K562 (cell line): ENCODE measurements around the gene GRK3. TPM values are rescaled to one million over a fixed set of nuclear protein-coding genes. Genes with fewer than 3 reads are reported as not detected.

Experiments used
- ATAC-seq: fragments of 200-7000 bp; cut with Tn5 transposase; 3 replicates; pipeline ENCODE4 v1.9.1; 2020; ENCODE audit warnings: moderate library complexity
- BruUV-seq: library from RNA; stranded (reverse); fragments of 400-500 nt; replicated peaks from 2 replicates; lab custom pipeline; 2021; lab: Mats Ljungman, UMichigan
- CTCF ChIA-PET: fragments of 300-600 bp; formaldehyde crosslinking; extraction: SDS; loops from one replicate; lab custom pipeline; 2021; ENCODE audit warnings: low intra/inter-chr PET ratio; lab: Yijun Ruan, JAX
- POLR2A ChIA-PET: fragments of 300-600, 350-650 bp; sonication (Branson Sonifier 250); formaldehyde crosslinking; extraction: SDS; loops from one replicate; lab custom pipeline; 2021; ENCODE audit warnings: antibody characterized with exemption, inconsistent platforms; lab: Yijun Ruan, JAX
- DNase-seq, 4 experiments: peaks; one replicate each; pipeline versions ENCODE4 v3.0.0 to v3.0.0-alpha.2; 2011 to 2018; ENCODE audit warnings: low spot score in 3 of 4, mixed read lengths in 3 of 4; ENCODE audit errors: extremely low read depth in 1 of 4
- FAIRE-seq: peaks from 2 replicates; lab custom pipeline; 2011; peaks lifted over from hg19 to GRCh38; lab: Jason Lieb, UNC
- H2AFZ ChIP-seq: 2 replicates; pipeline ENCODE4 v1.6.0; 2011; ENCODE audit warnings: low read depth, low read length, control low read depth, inconsistent platforms
- H3K27ac ChIP-seq: fragments of 200-600 bp; 3 replicates; pipeline ENCODE4 v1.8.0; 2011; ENCODE audit warnings: low read depth, mild to moderate bottlenecking, control low read depth, inconsistent platforms, low read length, moderate library complexity, mixed read lengths; ENCODE audit errors: extremely low read depth
- H3K27me3 ChIP-seq, 2 experiments: fragments of 300-600 bp in 1 of 2; 2 replicates in 1 of 2; 3 replicates in 1 of 2; pipeline versions ENCODE4 v1.6.0 to v1.8.0; 2011; ENCODE audit warnings: inconsistent platforms in 2 of 2, low read length in 2 of 2, mild to moderate bottlenecking in 1 of 2, mixed read lengths in 1 of 2, moderate library complexity in 1 of 2; ENCODE audit not compliant: control insufficient read depth in 2 of 2, insufficient read depth in 2 of 2
- H3K36me3 ChIP-seq: fragments of 300-600 bp; 3 replicates; pipeline ENCODE4 v1.8.0; 2011; ENCODE audit warnings: mild to moderate bottlenecking, low read length, inconsistent platforms; ENCODE audit not compliant: control insufficient read depth, insufficient read depth
- H3K4me1 ChIP-seq, 2 experiments: fragments of 200-600 bp in 1 of 2; replicated peaks in 1 of 2; 2 replicates in 1 of 2; 3 replicates in 1 of 2; pipeline versions ENCODE4 v1.5.1 to v1.8.0; 2011; ENCODE audit warnings: inconsistent platforms in 2 of 2, low read length in 2 of 2, mild to moderate bottlenecking in 1 of 2, mixed read lengths in 1 of 2, moderate library complexity in 1 of 2; ENCODE audit not compliant: control insufficient read depth in 2 of 2, insufficient read depth in 2 of 2
- H3K4me2 ChIP-seq: 2 replicates; pipeline ENCODE4 v1.6.1; 2011; ENCODE audit warnings: low read length, control low read depth, inconsistent platforms, mixed read lengths; ENCODE audit not compliant: insufficient read depth
- H3K4me3 ChIP-seq: fragments of 200-600 bp; sonication (generic), shearing (Covaris generic); 2 replicates; pipeline ENCODE4 v1.5.1; 2016; ENCODE audit warnings: control low read depth, inconsistent platforms
- H3K79me2 ChIP-seq: fragments of 200-600 bp; 3 replicates; pipeline ENCODE4 v1.8.0; 2011; ENCODE audit warnings: low read length, inconsistent platforms; ENCODE audit not compliant: control insufficient read depth, insufficient read depth
- H3K9ac ChIP-seq, 2 experiments: 2 replicates each; pipeline versions ENCODE4 v1.6.0 to v1.6.1; 2011; ENCODE audit warnings: low read depth in 2 of 2, low read length in 2 of 2, control low read depth in 1 of 2, inconsistent platforms in 1 of 2, mild to moderate bottlenecking in 1 of 2, mixed read lengths in 1 of 2; ENCODE audit not compliant: insufficient read depth in 1 of 2
- H3K9me1 ChIP-seq: one replicate; pipeline ENCODE4 v1.6.0; 2011; ENCODE audit warnings: inconsistent platforms, mild to moderate bottlenecking, low read length, moderate library complexity; ENCODE audit not compliant: control insufficient read depth, insufficient read depth
- H3K9me3 ChIP-seq: replicated peaks from 2 replicates; pipeline ENCODE4 v1.5.1; 2011; ENCODE audit warnings: low read depth, low read length, inconsistent platforms; ENCODE audit not compliant: control insufficient read depth, insufficient read depth
- H4K20me1 ChIP-seq: replicated peaks from 2 replicates; pipeline ENCODE4 v1.6.1; 2011; ENCODE audit warnings: low read length, inconsistent platforms, mixed read lengths; ENCODE audit not compliant: control insufficient read depth, insufficient read depth
- BDP1 ChIP-seq: IDR thresholded peaks from 3 replicates; pipeline ENCODE4 v1.6.1; 2011; ENCODE audit not compliant: insufficient read length, insufficient read depth
- CBFB ChIP-seq: sonication (generic); formaldehyde crosslinking; IDR thresholded peaks from 2 replicates; pipeline ENCODE4 v1.4.0; 2020; ENCODE audit warnings: mild to moderate bottlenecking, missing genetic modification reagents
- GABPB1 ChIP-seq: sonication (generic); formaldehyde crosslinking; IDR thresholded peaks from 2 replicates; pipeline ENCODE4 v1.8.0; 2022; ENCODE audit warnings: mild to moderate bottlenecking, missing genetic modification reagents
- GATAD2B ChIP-seq: fragments of 450-650 bp; IDR thresholded peaks from 2 replicates; pipeline ENCODE4 v1.6.1; 2017; ENCODE audit warnings: mild to moderate bottlenecking, borderline replicate concordance
- HDAC3 ChIP-seq: fragments of 450-650 bp; IDR thresholded peaks from 2 replicates; pipeline ENCODE4 v1.6.1; 2018; ENCODE audit warnings: borderline replicate concordance, mild to moderate bottlenecking, moderate library complexity; ENCODE audit not compliant: partially characterized antibody
- KDM5B ChIP-seq: fragments of 200-600 bp; sonication (generic); IDR thresholded peaks from 2 replicates; pipeline ENCODE4 v1.6.1; 2012; ENCODE audit warnings: low read depth, mild to moderate bottlenecking, moderate library complexity, low read length, control low read depth, inconsistent platforms; ENCODE audit not compliant: insufficient replicate concordance
- KLF1 ChIP-seq: fragments of 450-650 bp; IDR thresholded peaks from 2 replicates; pipeline ENCODE4 v1.6.1; 2016; ENCODE audit warnings: missing genetic modification characterization, missing compliant biosample characterization
- MEIS2 ChIP-seq: fragments of 450-650 bp; IDR thresholded peaks from 2 replicates; pipeline ENCODE4 v1.6.1; 2014; ENCODE audit warnings: mild to moderate bottlenecking; ENCODE audit not compliant: partially characterized antibody
- MLX ChIP-seq, 2 experiments: fragments of 450-650 bp in 1 of 2; sonication (generic) in 1 of 2; formaldehyde crosslinking; conservative IDR thresholded peaks; 2 replicates each; pipeline versions ENCODE4 v1.4.0 to v1.8.1; 2020 to 2022; ENCODE audit warnings: mild to moderate bottlenecking in 1 of 2, missing genetic modification reagents in 1 of 2
- POLR2A ChIP-seq: fragments of 450-650 bp; conservative IDR thresholded peaks from 2 replicates; pipeline ENCODE4 v1.6.1; 2016
- TAF15 ChIP-seq: fragments of 200-400 bp; formaldehyde crosslinking; IDR thresholded peaks from 2 replicates; pipeline ENCODE4 v1.6.1; 2017; ENCODE audit warnings: mild to moderate bottlenecking, low read depth, low read length, moderate library complexity
- TBL1XR1 ChIP-seq, 2 experiments: IDR thresholded peaks; 2 replicates each; pipeline ENCODE4 v1.6.1; 2012; ENCODE audit warnings: improper control_type of control experiment in 2 of 2, low read length in 2 of 2, mild to moderate bottlenecking in 1 of 2
- TCF7L2 ChIP-seq: fragments of 150-350 bp; IDR thresholded peaks from 2 replicates; pipeline ENCODE4 v1.6.1; 2016; ENCODE audit warnings: low read depth, mild to moderate bottlenecking, low read length, moderate library complexity
- ZBTB12 ChIP-seq: fragments of 250-450 bp; sonication (Bioruptor Pico); IDR thresholded peaks from 2 replicates; pipeline ENCODE4 v1.4.0; 2020
- ZNF354B ChIP-seq: fragments of 250-450 bp; sonication (Bioruptor Pico); IDR thresholded peaks from 2 replicates; pipeline ENCODE4 v1.4.0; 2020
- ZNF512 ChIP-seq: IDR thresholded peaks from 2 replicates; pipeline ENCODE4 v1.6.1; 2016; ENCODE audit warnings: missing genetic modification characterization, missing compliant biosample characterization
- WGBS: fragments of 100-300 bp; shearing (Covaris generic); methylation state at CpG from one replicate; pipeline ENCODE4 v1.1.6; 2016; ENCODE audit warnings: low coverage, mixed read lengths; ENCODE audit not compliant: insufficient coverage; ENCODE audit errors: missing lambda C conversion rate; 5-methylcytosine and 5-hydroxymethylcytosine counted together
- in situ Hi-C: fragments of 300-500 bp; cut with MboI; formaldehyde crosslinking; loops from 4 replicates; pipeline ENCODE4 v1.15.0; 2018; ENCODE audit warnings: inconsistent platforms, mixed read lengths
- intact Hi-C: fragments of 100-400 bp; cut with micrococcal nuclease; formaldehyde crosslinking; loops from 2 replicates; pipeline ENCODE4 v1.14.2; 2022
- polyA plus RNA-seq, 8 experiments: library from polyadenylated mRNA; depleted of rRNA in 4 of 8; stranded (reverse) in 5 of 8; unstranded in 3 of 8; fragments of >200 nt; fragmentation: Nextera tagmentation in 2 of 8; fragmentation: Illumina TruSeq in 1 of 8; extraction: Ambion mirVana in 2 of 8; extraction: Trizol in 1 of 8; gene quantifications; 2 replicates each; pipeline versions ENCODE4 v1.2.1 to v1.2.3, GENCODE V29; 2011 to 2014; ENCODE audit warnings: inconsistent platforms in 1 of 8, missing spikeins in 1 of 8
- total RNA-seq, 7 experiments: library from RNA; depleted of rRNA in 6 of 7; stranded (reverse); fragments of >200 nt in 6 of 7; fragmentation: Illumina TruSeq in 2 of 7; extraction: Trizol in 2 of 7; gene quantifications; 2 replicates each; pipeline versions ENCODE4 v1.2.1 to v1.2.3, GENCODE V29; 2011 to 2021; ENCODE audit warnings: low replicate concordance in 1 of 7
- TF ChIP-seq, protein P1 (sequence below): sonication (generic); formaldehyde crosslinking; IDR thresholded peaks from 2 replicates; pipeline ENCODE4 v1.8.1; 2023; ENCODE audit warnings: mild to moderate bottlenecking, missing genetic modification reagents

Gene GRK3
- total and polyA plus RNA-seq, 9 of the 15 experiments (the other 6 are each of a cell fraction or from before 2014, with no cell fraction given), result 1.4 to 7.6 (median 3.6) TPM

GRCh38 chr22:25558341-25558740 lies 6.1 kb upstream of the GRK3 start:
- no peak overlapping the region for H3K9ac ChIP-seq
- BruUV-seq, result no TSS peak
- H3K79me2 ChIP-seq, result no peaks in the 10 kb centered on the region
- no peak for DNase-seq
- no peak for TF ChIP-seq KLF1 (tag)
- no peak for TF ChIP-seq POLR2A
- TF ChIP-seq TBL1XR1 (IDR thresholded peaks at IDR 0.05; ENCODE audit: low read length in 2 of 2), result no peak
- TF ChIP-seq ZNF354B (CRISPR knock-in tag), result no peak
- TF ChIP-seq KDM5B, result no peak
- TF ChIP-seq BDP1, result no peak
- no peak for TF ChIP-seq TCF7L2
- no peak for TF ChIP-seq CBFB
- no peak for TF ChIP-seq GATAD2B
- TF ChIP-seq, protein P1, sequence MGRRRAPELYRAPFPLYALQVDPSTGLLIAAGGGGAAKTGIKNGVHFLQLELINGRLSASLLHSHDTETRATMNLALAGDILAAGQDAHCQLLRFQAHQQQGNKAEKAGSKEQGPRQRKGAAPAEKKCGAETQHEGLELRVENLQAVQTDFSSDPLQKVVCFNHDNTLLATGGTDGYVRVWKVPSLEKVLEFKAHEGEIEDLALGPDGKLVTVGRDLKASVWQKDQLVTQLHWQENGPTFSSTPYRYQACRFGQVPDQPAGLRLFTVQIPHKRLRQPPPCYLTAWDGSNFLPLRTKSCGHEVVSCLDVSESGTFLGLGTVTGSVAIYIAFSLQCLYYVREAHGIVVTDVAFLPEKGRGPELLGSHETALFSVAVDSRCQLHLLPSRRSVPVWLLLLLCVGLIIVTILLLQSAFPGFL (CRISPR knock-in tag), result no peak
- no peak for TF ChIP-seq GABPB1 (CRISPR knock-in tag)
- TF ChIP-seq ZNF512 (tag), result no peak
- no peak for TF ChIP-seq ZBTB12 (CRISPR knock-in tag)
- no peak for TF ChIP-seq HDAC3
- TF ChIP-seq TAF15, result no peak
- TF ChIP-seq MLX (CRISPR knock-in tag; conservative IDR thresholded peaks at IDR 0.05), result no peak
- no peak for TF ChIP-seq MEIS2
- TF ChIP-seq, all 486 proteins: peak for 0
- intact Hi-C loops, result no loop called here
- in situ Hi-C loops, result no loop called here
- Histone ChIP-seq H2AFZ (no peak overlapping the region), H3K36me3 (no peaks in the 10 kb centered on the region), H3K9me1 (no peaks in the 10 kb centered on the region), H3K9me3 (no peaks in the 10 kb centered on the region), H3K27ac (no peak overlapping the region), H3K4me2 (no peak overlapping the region), H3K4me1 (no peaks in the 10 kb centered on the region; a peak in 1 of 5 replicates), H4K20me1 (no peaks in the 10 kb centered on the region), H3K4me3 (no peak overlapping the region), H3K27me3 (no peaks in the 10 kb centered on the region)
- 8% methylated on average over 3 of the region's 4 CpGs for WGBS
- CTCF ChIA-PET, result no interaction called here
- no peak for FAIRE-seq
- POLR2A ChIA-PET, result no interaction called here
- ATAC-seq, result no peak
